K562 (cell line): ENCODE results near the gene CDCP1. TPM values are rescaled to one million over a fixed set of nuclear protein-coding genes. Genes with fewer than 3 reads are reported as not detected.

Experiments
- BRD9 ChIP-seq: fragments of 450-650 bp; IDR thresholded peaks from 2 replicates; pipeline ENCODE4 v1.6.1; 2018; ENCODE audit warnings: low read depth; ENCODE audit not compliant: partially characterized antibody
- HNRNPK ChIP-seq: fragments of 200-400 bp; formaldehyde crosslinking; IDR thresholded peaks from one replicate; pipeline ENCODE4 v1.6.1; 2018; ENCODE audit warnings: mild to moderate bottlenecking, low read depth, low read length; ENCODE audit not compliant: poor library complexity, severe bottlenecking
- POLR2A ChIP-seq: fragments of 450-650 bp; conservative IDR thresholded peaks from 2 replicates; pipeline ENCODE4 v1.6.1; 2016
- SLC30A9 ChIP-seq: fragments of 250-450 bp; sonication (Bioruptor Pico); IDR thresholded peaks from 2 replicates; pipeline ENCODE4 v1.8.0; 2022; ENCODE audit warnings: mild to moderate bottlenecking, moderate library complexity
- polyA plus RNA-seq, 8 experiments: library from polyadenylated mRNA; depleted of rRNA in 4 of 8; stranded (reverse) in 5 of 8; unstranded in 3 of 8; fragments of >200 nt; fragmentation: Nextera tagmentation in 2 of 8; fragmentation: Illumina TruSeq in 1 of 8; extraction: Ambion mirVana in 2 of 8; extraction: Trizol in 1 of 8; gene quantifications; 2 replicates each; pipeline versions ENCODE4 v1.2.1 to v1.2.3, GENCODE V29; 2011 to 2014; ENCODE audit warnings: inconsistent platforms in 1 of 8, missing spikeins in 1 of 8
- total RNA-seq, 7 experiments: library from RNA; depleted of rRNA in 6 of 7; stranded (reverse); fragments of >200 nt in 6 of 7; fragmentation: Illumina TruSeq in 2 of 7; extraction: Trizol in 2 of 7; gene quantifications; 2 replicates each; pipeline versions ENCODE4 v1.2.1 to v1.2.3, GENCODE V29; 2011 to 2021; ENCODE audit warnings: low replicate concordance in 1 of 7
- TF ChIP-seq, protein P1 (sequence below), 2 experiments: fragments of 150-350 bp in 1 of 2; IDR thresholded peaks; 2 replicates each; pipeline ENCODE4 v1.6.1; 2012 to 2016; ENCODE audit warnings: low read depth in 2 of 2, low read length in 2 of 2, mild to moderate bottlenecking in 1 of 2, moderate library complexity in 1 of 2
- TF ChIP-seq, protein P2 (sequence below), 2 experiments: fragments of 200-800 bp in 1 of 2; sonication (Bioruptor generic) in 1 of 2; sonication (generic) in 1 of 2; formaldehyde crosslinking in 1 of 2; IDR thresholded peaks in 1 of 2; conservative IDR thresholded peaks in 1 of 2; 2 replicates each; pipeline versions ENCODE4 v1.5.0 to v1.6.1; 2016 to 2020; ENCODE audit warnings: missing compliant biosample characterization in 1 of 2, missing genetic modification characterization in 1 of 2, missing genetic modification reagents in 1 of 2
- TF ChIP-seq, protein P3 (sequence below): fragments of 250-450 bp; sonication (Bioruptor Pico); IDR thresholded peaks from 2 replicates; pipeline ENCODE4 v1.4.0; 2020
- TF ChIP-seq, protein P4 (sequence below): fragments of 450-650 bp; IDR thresholded peaks from 2 replicates; pipeline ENCODE4 v1.6.1; 2016; ENCODE audit warnings: mild to moderate bottlenecking, moderate library complexity

The CDCP1 gene
- total and polyA plus RNA-seq, 9 of the 15 experiments (the other 6 are each of a cell fraction or from before 2014, with no cell fraction given): 3.9 to 16.4 (median 5.2) TPM

DNA sequence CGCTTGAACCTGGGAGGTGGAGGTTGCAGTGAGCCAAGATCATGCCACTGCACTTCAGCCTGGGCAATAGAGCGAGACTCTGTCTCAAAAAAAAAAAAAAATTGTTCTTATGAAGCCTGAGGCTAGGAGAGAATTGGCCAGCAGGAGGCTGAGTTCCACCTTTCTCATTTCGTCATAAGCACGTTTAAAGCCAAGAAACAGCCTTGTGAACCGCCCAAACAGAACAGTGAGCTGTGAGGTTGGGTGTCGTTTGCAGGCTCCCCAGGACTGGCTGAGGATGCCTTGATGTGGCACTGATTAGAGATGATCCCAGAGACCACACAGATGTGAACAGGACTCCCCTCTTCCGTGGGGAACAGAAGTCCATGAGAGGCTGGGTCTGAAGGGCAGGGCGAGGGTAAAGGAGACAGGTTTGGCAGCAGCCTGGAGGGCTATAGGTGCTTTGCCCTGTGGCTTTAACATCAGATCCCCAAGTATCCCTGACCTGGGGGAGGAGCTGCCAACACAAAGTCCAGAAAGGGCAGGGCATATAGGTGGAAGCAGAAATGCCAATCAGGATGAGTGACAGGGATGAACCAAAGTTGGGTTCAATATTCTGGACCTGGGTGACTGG is 67.2 kb downstream of the CDCP1 start (continued):
- TF ChIP-seq, protein P1, sequence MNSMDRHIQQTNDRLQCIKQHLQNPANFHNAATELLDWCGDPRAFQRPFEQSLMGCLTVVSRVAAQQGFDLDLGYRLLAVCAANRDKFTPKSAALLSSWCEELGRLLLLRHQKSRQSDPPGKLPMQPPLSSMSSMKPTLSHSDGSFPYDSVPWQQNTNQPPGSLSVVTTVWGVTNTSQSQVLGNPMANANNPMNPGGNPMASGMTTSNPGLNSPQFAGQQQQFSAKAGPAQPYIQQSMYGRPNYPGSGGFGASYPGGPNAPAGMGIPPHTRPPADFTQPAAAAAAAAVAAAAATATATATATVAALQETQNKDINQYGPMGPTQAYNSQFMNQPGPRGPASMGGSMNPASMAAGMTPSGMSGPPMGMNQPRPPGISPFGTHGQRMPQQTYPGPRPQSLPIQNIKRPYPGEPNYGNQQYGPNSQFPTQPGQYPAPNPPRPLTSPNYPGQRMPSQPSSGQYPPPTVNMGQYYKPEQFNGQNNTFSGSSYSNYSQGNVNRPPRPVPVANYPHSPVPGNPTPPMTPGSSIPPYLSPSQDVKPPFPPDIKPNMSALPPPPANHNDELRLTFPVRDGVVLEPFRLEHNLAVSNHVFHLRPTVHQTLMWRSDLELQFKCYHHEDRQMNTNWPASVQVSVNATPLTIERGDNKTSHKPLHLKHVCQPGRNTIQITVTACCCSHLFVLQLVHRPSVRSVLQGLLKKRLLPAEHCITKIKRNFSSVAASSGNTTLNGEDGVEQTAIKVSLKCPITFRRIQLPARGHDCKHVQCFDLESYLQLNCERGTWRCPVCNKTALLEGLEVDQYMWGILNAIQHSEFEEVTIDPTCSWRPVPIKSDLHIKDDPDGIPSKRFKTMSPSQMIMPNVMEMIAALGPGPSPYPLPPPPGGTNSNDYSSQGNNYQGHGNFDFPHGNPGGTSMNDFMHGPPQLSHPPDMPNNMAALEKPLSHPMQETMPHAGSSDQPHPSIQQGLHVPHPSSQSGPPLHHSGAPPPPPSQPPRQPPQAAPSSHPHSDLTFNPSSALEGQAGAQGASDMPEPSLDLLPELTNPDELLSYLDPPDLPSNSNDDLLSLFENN (IDR thresholded peaks at IDR 0.05; ENCODE audit: low read depth in 2 of 2, low read length in 2 of 2): no peak
- TF ChIP-seq POLR2A: no peak
- TF ChIP-seq, protein P2, sequence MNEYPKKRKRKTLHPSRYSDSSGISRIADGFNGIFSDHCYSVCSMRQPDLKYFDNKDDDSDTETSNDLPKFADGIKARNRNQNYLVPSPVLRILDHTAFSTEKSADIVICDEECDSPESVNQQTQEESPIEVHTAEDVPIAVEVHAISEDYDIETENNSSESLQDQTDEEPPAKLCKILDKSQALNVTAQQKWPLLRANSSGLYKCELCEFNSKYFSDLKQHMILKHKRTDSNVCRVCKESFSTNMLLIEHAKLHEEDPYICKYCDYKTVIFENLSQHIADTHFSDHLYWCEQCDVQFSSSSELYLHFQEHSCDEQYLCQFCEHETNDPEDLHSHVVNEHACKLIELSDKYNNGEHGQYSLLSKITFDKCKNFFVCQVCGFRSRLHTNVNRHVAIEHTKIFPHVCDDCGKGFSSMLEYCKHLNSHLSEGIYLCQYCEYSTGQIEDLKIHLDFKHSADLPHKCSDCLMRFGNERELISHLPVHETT (CRISPR knock-in tag; conservative IDR thresholded peaks at IDR 0.05 in 1 of 2, IDR thresholded peaks at IDR 0.05 in 1 of 2): peak in 1 of 2 experiments; percentile 37; a peak in 2 of 4 replicates
- peak; percentile 30 for TF ChIP-seq BRD9
- TF ChIP-seq, protein P3, sequence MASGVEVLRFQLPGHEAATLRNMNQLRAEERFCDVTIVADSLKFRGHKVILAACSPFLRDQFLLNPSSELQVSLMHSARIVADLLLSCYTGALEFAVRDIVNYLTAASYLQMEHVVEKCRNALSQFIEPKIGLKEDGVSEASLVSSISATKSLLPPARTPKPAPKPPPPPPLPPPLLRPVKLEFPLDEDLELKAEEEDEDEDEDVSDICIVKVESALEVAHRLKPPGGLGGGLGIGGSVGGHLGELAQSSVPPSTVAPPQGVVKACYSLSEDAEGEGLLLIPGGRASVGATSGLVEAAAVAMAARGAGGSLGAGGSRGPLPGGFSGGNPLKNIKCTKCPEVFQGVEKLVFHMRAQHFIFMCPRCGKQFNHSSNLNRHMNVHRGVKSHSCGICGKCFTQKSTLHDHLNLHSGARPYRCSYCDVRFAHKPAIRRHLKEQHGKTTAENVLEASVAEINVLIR (CRISPR knock-in tag): peak; percentile 43; the same call in 1 of the 2 replicates
- TF ChIP-seq SLC30A9 (CRISPR knock-in tag): no peak
- TF ChIP-seq HNRNPK: no peak
- TF ChIP-seq, protein P4, sequence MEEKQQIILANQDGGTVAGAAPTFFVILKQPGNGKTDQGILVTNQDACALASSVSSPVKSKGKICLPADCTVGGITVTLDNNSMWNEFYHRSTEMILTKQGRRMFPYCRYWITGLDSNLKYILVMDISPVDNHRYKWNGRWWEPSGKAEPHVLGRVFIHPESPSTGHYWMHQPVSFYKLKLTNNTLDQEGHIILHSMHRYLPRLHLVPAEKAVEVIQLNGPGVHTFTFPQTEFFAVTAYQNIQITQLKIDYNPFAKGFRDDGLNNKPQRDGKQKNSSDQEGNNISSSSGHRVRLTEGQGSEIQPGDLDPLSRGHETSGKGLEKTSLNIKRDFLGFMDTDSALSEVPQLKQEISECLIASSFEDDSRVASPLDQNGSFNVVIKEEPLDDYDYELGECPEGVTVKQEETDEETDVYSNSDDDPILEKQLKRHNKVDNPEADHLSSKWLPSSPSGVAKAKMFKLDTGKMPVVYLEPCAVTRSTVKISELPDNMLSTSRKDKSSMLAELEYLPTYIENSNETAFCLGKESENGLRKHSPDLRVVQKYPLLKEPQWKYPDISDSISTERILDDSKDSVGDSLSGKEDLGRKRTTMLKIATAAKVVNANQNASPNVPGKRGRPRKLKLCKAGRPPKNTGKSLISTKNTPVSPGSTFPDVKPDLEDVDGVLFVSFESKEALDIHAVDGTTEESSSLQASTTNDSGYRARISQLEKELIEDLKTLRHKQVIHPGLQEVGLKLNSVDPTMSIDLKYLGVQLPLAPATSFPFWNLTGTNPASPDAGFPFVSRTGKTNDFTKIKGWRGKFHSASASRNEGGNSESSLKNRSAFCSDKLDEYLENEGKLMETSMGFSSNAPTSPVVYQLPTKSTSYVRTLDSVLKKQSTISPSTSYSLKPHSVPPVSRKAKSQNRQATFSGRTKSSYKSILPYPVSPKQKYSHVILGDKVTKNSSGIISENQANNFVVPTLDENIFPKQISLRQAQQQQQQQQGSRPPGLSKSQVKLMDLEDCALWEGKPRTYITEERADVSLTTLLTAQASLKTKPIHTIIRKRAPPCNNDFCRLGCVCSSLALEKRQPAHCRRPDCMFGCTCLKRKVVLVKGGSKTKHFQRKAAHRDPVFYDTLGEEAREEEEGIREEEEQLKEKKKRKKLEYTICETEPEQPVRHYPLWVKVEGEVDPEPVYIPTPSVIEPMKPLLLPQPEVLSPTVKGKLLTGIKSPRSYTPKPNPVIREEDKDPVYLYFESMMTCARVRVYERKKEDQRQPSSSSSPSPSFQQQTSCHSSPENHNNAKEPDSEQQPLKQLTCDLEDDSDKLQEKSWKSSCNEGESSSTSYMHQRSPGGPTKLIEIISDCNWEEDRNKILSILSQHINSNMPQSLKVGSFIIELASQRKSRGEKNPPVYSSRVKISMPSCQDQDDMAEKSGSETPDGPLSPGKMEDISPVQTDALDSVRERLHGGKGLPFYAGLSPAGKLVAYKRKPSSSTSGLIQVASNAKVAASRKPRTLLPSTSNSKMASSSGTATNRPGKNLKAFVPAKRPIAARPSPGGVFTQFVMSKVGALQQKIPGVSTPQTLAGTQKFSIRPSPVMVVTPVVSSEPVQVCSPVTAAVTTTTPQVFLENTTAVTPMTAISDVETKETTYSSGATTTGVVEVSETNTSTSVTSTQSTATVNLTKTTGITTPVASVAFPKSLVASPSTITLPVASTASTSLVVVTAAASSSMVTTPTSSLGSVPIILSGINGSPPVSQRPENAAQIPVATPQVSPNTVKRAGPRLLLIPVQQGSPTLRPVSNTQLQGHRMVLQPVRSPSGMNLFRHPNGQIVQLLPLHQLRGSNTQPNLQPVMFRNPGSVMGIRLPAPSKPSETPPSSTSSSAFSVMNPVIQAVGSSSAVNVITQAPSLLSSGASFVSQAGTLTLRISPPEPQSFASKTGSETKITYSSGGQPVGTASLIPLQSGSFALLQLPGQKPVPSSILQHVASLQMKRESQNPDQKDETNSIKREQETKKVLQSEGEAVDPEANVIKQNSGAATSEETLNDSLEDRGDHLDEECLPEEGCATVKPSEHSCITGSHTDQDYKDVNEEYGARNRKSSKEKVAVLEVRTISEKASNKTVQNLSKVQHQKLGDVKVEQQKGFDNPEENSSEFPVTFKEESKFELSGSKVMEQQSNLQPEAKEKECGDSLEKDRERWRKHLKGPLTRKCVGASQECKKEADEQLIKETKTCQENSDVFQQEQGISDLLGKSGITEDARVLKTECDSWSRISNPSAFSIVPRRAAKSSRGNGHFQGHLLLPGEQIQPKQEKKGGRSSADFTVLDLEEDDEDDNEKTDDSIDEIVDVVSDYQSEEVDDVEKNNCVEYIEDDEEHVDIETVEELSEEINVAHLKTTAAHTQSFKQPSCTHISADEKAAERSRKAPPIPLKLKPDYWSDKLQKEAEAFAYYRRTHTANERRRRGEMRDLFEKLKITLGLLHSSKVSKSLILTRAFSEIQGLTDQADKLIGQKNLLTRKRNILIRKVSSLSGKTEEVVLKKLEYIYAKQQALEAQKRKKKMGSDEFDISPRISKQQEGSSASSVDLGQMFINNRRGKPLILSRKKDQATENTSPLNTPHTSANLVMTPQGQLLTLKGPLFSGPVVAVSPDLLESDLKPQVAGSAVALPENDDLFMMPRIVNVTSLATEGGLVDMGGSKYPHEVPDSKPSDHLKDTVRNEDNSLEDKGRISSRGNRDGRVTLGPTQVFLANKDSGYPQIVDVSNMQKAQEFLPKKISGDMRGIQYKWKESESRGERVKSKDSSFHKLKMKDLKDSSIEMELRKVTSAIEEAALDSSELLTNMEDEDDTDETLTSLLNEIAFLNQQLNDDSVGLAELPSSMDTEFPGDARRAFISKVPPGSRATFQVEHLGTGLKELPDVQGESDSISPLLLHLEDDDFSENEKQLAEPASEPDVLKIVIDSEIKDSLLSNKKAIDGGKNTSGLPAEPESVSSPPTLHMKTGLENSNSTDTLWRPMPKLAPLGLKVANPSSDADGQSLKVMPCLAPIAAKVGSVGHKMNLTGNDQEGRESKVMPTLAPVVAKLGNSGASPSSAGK: peak; percentile 48; the same call in 1 of the 2 replicates
